Caco-2 (cell line): ENCODE results near the gene ITGAV. TPM values are rescaled to one million over a fixed set of nuclear protein-coding genes. Genes with fewer than 3 reads are reported as not detected.

Experiments
- BruUV-seq: library from RNA; stranded (reverse); fragments of 400-500 nt; replicated peaks from 2 replicates; lab custom pipeline; 2021; lab: Mats Ljungman, UMichigan
- CTCF ChIA-PET: fragments of 300-600 bp; sonication (Branson Sonifier 250); formaldehyde crosslinking; loops from one replicate; lab custom pipeline; 2022; ENCODE audit warnings: antibody characterized with exemption; lab: Charles Lee
- POLR2A ChIA-PET: fragments of 300-600 bp; sonication (Branson Sonifier 250); formaldehyde crosslinking; loops from one replicate; lab custom pipeline; 2022; ENCODE audit warnings: antibody characterized with exemption; lab: Charles Lee
- DNase-seq, 2 experiments: peaks; one replicate each; pipeline versions ENCODE4 v3.0.0 to v3.0.0-alpha.2; 2020 to 2022
- H3K27me3 ChIP-seq: replicated peaks from 2 replicates; pipeline ENCODE4 v1.6.0; 2011; ENCODE audit warnings: low read length; ENCODE audit not compliant: control insufficient read depth, insufficient read depth
- H3K36me3 ChIP-seq: 2 replicates; pipeline ENCODE4 v1.5.1; 2011; ENCODE audit warnings: low read length; ENCODE audit not compliant: control insufficient read depth, insufficient read depth
- H3K4me1 ChIP-seq: fragments of 250-450 bp; sonication (Bioruptor Pico); 2 replicates; pipeline ENCODE4 v1.5.1; 2020; ENCODE audit warnings: mild to moderate bottlenecking
- H3K4me3 ChIP-seq: 2 replicates; pipeline ENCODE4 v1.5.1; 2011; ENCODE audit warnings: low read depth, mild to moderate bottlenecking, control low read depth, low read length
- H3K9me3 ChIP-seq: fragments of 250-450 bp; sonication (Bioruptor Pico); 2 replicates; pipeline ENCODE4 v1.5.1; 2020; ENCODE audit warnings: mild to moderate bottlenecking, moderate library complexity
- H3K27ac Mint-ChIP-seq: one replicate; pipeline ENCODE4 v1.8.0; 2022; ENCODE audit warnings: mixed read lengths; ENCODE audit not compliant: unreplicated experiment
- H3K27me3 Mint-ChIP-seq: one replicate; pipeline ENCODE4 v1.8.0; 2022; ENCODE audit warnings: mixed read lengths; ENCODE audit not compliant: insufficient read depth, unreplicated experiment
- H3K36me3 Mint-ChIP-seq: one replicate; pipeline ENCODE4 v1.8.0; 2022; ENCODE audit warnings: mild to moderate bottlenecking, mixed read lengths; ENCODE audit not compliant: insufficient read depth, unreplicated experiment
- H3K4me1 Mint-ChIP-seq: one replicate; pipeline ENCODE4 v1.8.0; 2022; ENCODE audit warnings: low read depth, mixed read lengths; ENCODE audit not compliant: unreplicated experiment
- H3K4me3 Mint-ChIP-seq: one replicate; pipeline ENCODE4 v1.8.0; 2022; ENCODE audit warnings: mild to moderate bottlenecking, moderate library complexity, mixed read lengths; ENCODE audit not compliant: unreplicated experiment
- H3K9me3 Mint-ChIP-seq: one replicate; pipeline ENCODE4 v1.8.0; 2022; ENCODE audit warnings: mixed read lengths; ENCODE audit not compliant: unreplicated experiment
- CTCF ChIP-seq, 2 experiments: fragments of 200-600 bp in 1 of 2; IDR thresholded peaks; 1 replicate in 1 of 2; 2 replicates in 1 of 2; pipeline versions ENCODE4 v1.5.1 to v1.8.0; 2011 to 2022; ENCODE audit warnings: antibody characterized with exemption in 1 of 2, control low read depth in 1 of 2, inconsistent platforms in 1 of 2, low read depth in 1 of 2, low read length in 1 of 2, mild to moderate bottlenecking in 1 of 2, moderate library complexity in 1 of 2; ENCODE audit not compliant: insufficient read depth in 1 of 2, severe bottlenecking in 1 of 2, unreplicated experiment in 1 of 2
- intact Hi-C: fragments of 100-400 bp; cut with micrococcal nuclease; formaldehyde crosslinking; loops from one replicate; pipeline ENCODE4 v1.10.0; 2022; ENCODE audit not compliant: unreplicated experiment
- total RNA-seq: library from RNA; stranded (reverse); gene quantifications from 2 replicates; pipeline ENCODE4 v1.2.3, GENCODE V29; 2022

ITGAV gene
- total RNA-seq, 1 experiment from 2014 or later = 42.6 TPM

DNA sequence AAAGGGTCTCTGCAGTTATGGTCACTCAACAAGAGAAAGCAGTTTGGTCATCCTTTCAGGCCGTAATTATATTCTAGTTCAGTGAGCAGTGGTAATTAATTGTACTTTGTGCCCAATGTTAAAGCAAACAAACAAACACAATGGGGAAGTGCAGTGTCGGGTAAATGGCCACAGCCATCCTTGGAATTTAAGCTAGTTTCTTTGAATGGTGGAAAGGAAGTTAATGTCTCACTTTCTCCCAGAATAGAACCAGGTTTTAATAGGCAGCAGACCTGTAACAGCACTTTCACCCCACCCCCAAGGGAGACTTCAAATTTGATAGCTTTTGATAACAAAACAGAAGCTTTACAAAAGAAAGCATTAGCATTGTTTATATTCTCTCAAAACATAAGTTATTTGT is 20.0 kb upstream of the ITGAV start:
- Histone ChIP-seq H3K36me3 (no peaks in the 10 kb centered on the region), H3K27me3 (no peaks in the 10 kb centered on the region), H3K9me3 (no peaks in the 10 kb centered on the region), H3K4me3 (no peak overlapping the region), H3K4me1 (peaks cover 18% of the 10 kb centered on the region; the same call in 1 of the 2 replicates)
- CTCF ChIA-PET = interaction anchor here (0.7 to 1.1 kb wide), 2 partner anchors 14 to 20 kb away, joined by 3 read pairs; partner anchors contain the start of gene ITGAV
- Mint-ChIP-seq H3K9me3 (peaks cover 12% of the 10 kb centered on the region), H3K4me3 (no peak overlapping the region), H3K27ac (no peak overlapping the region), H3K36me3 (no peaks in the 10 kb centered on the region), H3K27me3 (no peaks in the 10 kb centered on the region), H3K4me1 (peaks cover 21% of the 10 kb centered on the region)
- POLR2A ChIA-PET = interaction anchor here (1.7 kb wide), 1 partner anchor 20 kb away, joined by 9 read pairs; the partner anchor contains the start of gene ITGAV
- BruUV-seq = no TSS peak
- no peak for TF ChIP-seq CTCF (IDR thresholded peaks at IDR 0.05; ENCODE audit: insufficient read depth in 1 of 2, low read depth in 1 of 2, low read length in 1 of 2, severe bottlenecking in 1 of 2, unreplicated experiment in 1 of 2)
- intact Hi-C loops = loop anchor here (1.0 to 2.0 kb wide), 2 partner anchors 19 to 25 kb away; no protein-coding TSS in a partner anchor
- no peak for DNase-seq

GRCh38 chr2:186570604-186571003 is 19.3 kb upstream of the ITGAV start:
- ChIA-PET CTCF (no interaction called here), POLR2A (interaction anchor here (1.7 kb wide), 1 partner anchor 19 kb away, joined by 9 read pairs; the partner anchor contains the start of gene ITGAV)
- no peaks in the 10 kb centered on the region for H3K36me3 ChIP-seq
- intact Hi-C loops = loop anchor here (1.0 to 2.0 kb wide), 2 partner anchors 19 to 26 kb away; no protein-coding TSS in a partner anchor
- H3K9me3 Mint-ChIP-seq = peaks cover 12% of the 10 kb centered on the region
- no peaks in the 10 kb centered on the region for H3K27me3 ChIP-seq
- DNase-seq = no peak
- no peak overlapping the region for H3K4me3 ChIP-seq
- BruUV-seq = no TSS peak
- no peak overlapping the region for H3K27ac Mint-ChIP-seq
- H3K4me1 ChIP-seq = peaks cover 25% of the 10 kb centered on the region; the same call in 1 of the 2 replicates
- H3K4me3 Mint-ChIP-seq = no peak overlapping the region
- no peaks in the 10 kb centered on the region for H3K9me3 ChIP-seq
- H3K4me1 Mint-ChIP-seq = peaks cover 27% of the 10 kb centered on the region
- no peak for TF ChIP-seq CTCF (IDR thresholded peaks at IDR 0.05; ENCODE audit: insufficient read depth in 1 of 2, low read depth in 1 of 2, low read length in 1 of 2, severe bottlenecking in 1 of 2, unreplicated experiment in 1 of 2)
- no peaks in the 10 kb centered on the region for H3K36me3 Mint-ChIP-seq
- H3K27me3 Mint-ChIP-seq = no peaks in the 10 kb centered on the region

GRCh38 chr2:186572705-186573104 is 17.2 kb upstream of the ITGAV start:
- Mint-ChIP-seq H3K4me3 (no peak overlapping the region), H3K36me3 (no peaks in the 10 kb centered on the region), H3K27me3 (no peaks in the 10 kb centered on the region), H3K27ac (no peak overlapping the region), H3K9me3 (peaks cover 6% of the 10 kb centered on the region), H3K4me1 (peaks cover 28% of the 10 kb centered on the region)
- Histone ChIP-seq H3K9me3 (no peaks in the 10 kb centered on the region), H3K36me3 (no peaks in the 10 kb centered on the region), H3K4me1 (peaks cover 28% of the 10 kb centered on the region; the same call in 1 of the 2 replicates), H3K27me3 (no peaks in the 10 kb centered on the region), H3K4me3 (no peak overlapping the region)
- intact Hi-C loops = no loop called here
- ChIA-PET CTCF (no interaction called here), POLR2A (no interaction called here)
- no TSS peak for BruUV-seq
- no peak for TF ChIP-seq CTCF (IDR thresholded peaks at IDR 0.05; ENCODE audit: insufficient read depth in 1 of 2, low read depth in 1 of 2, low read length in 1 of 2, severe bottlenecking in 1 of 2, unreplicated experiment in 1 of 2)
- DNase-seq = no peak
